ENCODE data around the gene MRPL52.
A peak's percentile ranks its signal among the peaks of the same experiment; 100 is the strongest.
"Not testable (repeated sequence)": the region's sequence is repeated elsewhere in the genome, so short reads cannot be mapped to it uniquely, and the experiment has no call there.

The MRPL52 gene

GRCh38 chr14:22829661-22830442, at the start of gene MRPL52:
Gene MRPL52, plus strand, starts transcription at chr14:22829887. Its CDS starts 26 bp downstream, at chr14:22829913.
- TF ChIP-seq GATA1 (IDR thresholded peaks at IDR 0.05; ENCODE audit: low read depth, low read length) (no peak), POLR2A (IDR thresholded peaks at IDR 0.05; ENCODE audit: low read length) (peak; percentile 66)
- peak; percentile 91 to 93 for DNase-seq

- TF ChIP-seq GATA1 (IDR thresholded peaks at IDR 0.05; ENCODE audit: low read depth, low read length), result no peak
- no peak for TF ChIP-seq POLR2A (IDR thresholded peaks at IDR 0.05; ENCODE audit: low read length)
- DNase-seq, result no peak
Observed at GRCh38 chr14:22780105-22780679, 49.5 kb upstream of the MRPL52 start.

GRCh38 chr14:22780941-22781300, 48.8 kb upstream of the MRPL52 start:
- TF ChIP-seq GATA1 (IDR thresholded peaks at IDR 0.05; ENCODE audit: low read depth, low read length) (no peak), POLR2A (IDR thresholded peaks at IDR 0.05; ENCODE audit: low read length) (no peak)
- DNase-seq, result no peak

GRCh38 chr14:22781301-22781991, 48.2 kb upstream of the MRPL52 start:
- TF ChIP-seq POLR2A (IDR thresholded peaks at IDR 0.05; ENCODE audit: low read length), result no peak
- no peak for TF ChIP-seq GATA1 (IDR thresholded peaks at IDR 0.05; ENCODE audit: low read depth, low read length)
- DNase-seq, result no peak

GRCh38 chr14:22786685-22787084, 43.0 kb upstream of the MRPL52 start:
- TF ChIP-seq POLR2A (IDR thresholded peaks at IDR 0.05; ENCODE audit: low read length), result no peak
- no peak for TF ChIP-seq GATA1 (IDR thresholded peaks at IDR 0.05; ENCODE audit: low read depth, low read length)
- DNase-seq, result no peak

- DNase-seq, result no peak
- TF ChIP-seq POLR2A (IDR thresholded peaks at IDR 0.05; ENCODE audit: low read length) (no peak), GATA1 (IDR thresholded peaks at IDR 0.05; ENCODE audit: low read depth, low read length) (no peak)
Observed at GRCh38 chr14:22791301-22791700, 38.4 kb upstream of the MRPL52 start.

- no peak for DNase-seq
- TF ChIP-seq POLR2A (IDR thresholded peaks at IDR 0.05; ENCODE audit: low read length) (no peak), GATA1 (IDR thresholded peaks at IDR 0.05; ENCODE audit: low read depth, low read length) (no peak)
Observed at GRCh38 chr14:22792158-22792557, 37.5 kb upstream of the MRPL52 start.

- not testable (repeated sequence) for DNase-seq
Observed at GRCh38 chr14:22793550-22793949, 36.1 kb upstream of the MRPL52 start.

- TF ChIP-seq GATA1 (IDR thresholded peaks at IDR 0.05; ENCODE audit: low read depth, low read length) (no peak), POLR2A (IDR thresholded peaks at IDR 0.05; ENCODE audit: low read length) (no peak)
Observed at GRCh38 chr14:22793976-22794375, 35.7 kb upstream of the MRPL52 start.

GRCh38 chr14:22794551-22794951, 35.1 kb upstream of the MRPL52 start:
- no peak for DNase-seq
- TF ChIP-seq POLR2A (IDR thresholded peaks at IDR 0.05; ENCODE audit: low read length) (no peak), GATA1 (IDR thresholded peaks at IDR 0.05; ENCODE audit: low read depth, low read length) (no peak)

More at GRCh38 chr14:22793976-22794375, 35.7 kb upstream of the MRPL52 start:
- DNase-seq, result no peak

- DNase-seq, result no peak
- TF ChIP-seq GATA1 (IDR thresholded peaks at IDR 0.05; ENCODE audit: low read depth, low read length) (no peak), POLR2A (IDR thresholded peaks at IDR 0.05; ENCODE audit: low read length) (no peak)
Observed at GRCh38 chr14:22796087-22796707, 33.5 kb upstream of the MRPL52 start.

GRCh38 chr14:22797017-22797917, 32.4 kb upstream of the MRPL52 start:
- TF ChIP-seq POLR2A (IDR thresholded peaks at IDR 0.05; ENCODE audit: low read length) (no peak), GATA1 (IDR thresholded peaks at IDR 0.05; ENCODE audit: low read depth, low read length) (no peak)
- no peak for DNase-seq

- no peak for DNase-seq
- TF ChIP-seq GATA1 (IDR thresholded peaks at IDR 0.05; ENCODE audit: low read depth, low read length) (no peak), POLR2A (IDR thresholded peaks at IDR 0.05; ENCODE audit: low read length) (no peak)
Observed at GRCh38 chr14:22798528-22798927, 31.2 kb upstream of the MRPL52 start.
